Stimulated activated CD8-positive, alpha-beta memory T cell treated with anti-CD3 and anti-CD28 coated beads, Interleukin-12 subunit alpha, Interleukin-12 subunit beta, amount 100 ng/mL, for 24 hours (primary cell): ENCODE measurements around the gene E2F2.
A peak's percentile ranks its signal among the peaks of the same experiment; 100 is the strongest.

Source experiments
- DNase-seq: peaks from one replicate; pipeline ENCODE4 v3.0.0-alpha.2; 2020; ENCODE audit errors: extremely low read depth

Gene E2F2

GRCh38 chr1:23530747-23531561 is at the start of gene E2F2:
Gene E2F2 (minus strand): TSS chr1:23531233. CDS start chr1:23530793, 440 bp downstream.
- peak; percentile 55 for DNase-seq

GRCh38 chr1:23578997-23579363 is 47.9 kb upstream of the E2F2 start:
- no peak for DNase-seq

- DNase-seq = no peak
Observed at GRCh38 chr1:23578311-23578996, 47.4 kb upstream of the E2F2 start.

GRCh38 chr1:23577056-23578004 is 46.3 kb upstream of the E2F2 start:
- DNase-seq = no peak

- DNase-seq = no peak
Observed at GRCh38 chr1:23576338-23577055, 45.5 kb upstream of the E2F2 start.

- DNase-seq = no peak
Observed at GRCh38 chr1:23575226-23575810, 44.3 kb upstream of the E2F2 start.

- no peak for DNase-seq
Observed at GRCh38 chr1:23574265-23574754, 43.3 kb upstream of the E2F2 start.

GRCh38 chr1:23573574-23574182 is 42.6 kb upstream of the E2F2 start:
- DNase-seq = no peak

- no peak for DNase-seq
Observed at GRCh38 chr1:23571465-23571864, 40.4 kb upstream of the E2F2 start.

GRCh38 chr1:23570001-23570691 is 39.1 kb upstream of the E2F2 start:
- no peak for DNase-seq

GRCh38 chr1:23568608-23569383 is 37.8 kb upstream of the E2F2 start:
- DNase-seq = no peak

GRCh38 chr1:23567996-23568607 is 37.1 kb upstream of the E2F2 start:
- no peak for DNase-seq

- no peak for DNase-seq
Observed at GRCh38 chr1:23567629-23567995, 36.6 kb upstream of the E2F2 start.

GRCh38 chr1:23566304-23566703 is 35.3 kb upstream of the E2F2 start:
- no peak for DNase-seq

GRCh38 chr1:23565776-23566175 is 34.7 kb upstream of the E2F2 start:
- DNase-seq = no peak

- DNase-seq = no peak
Observed at GRCh38 chr1:23564529-23565122, 33.6 kb upstream of the E2F2 start.

- DNase-seq = no peak
Observed at GRCh38 chr1:23563755-23564374, 32.8 kb upstream of the E2F2 start.

GRCh38 chr1:23563003-23563402 is 32.0 kb upstream of the E2F2 start:
- DNase-seq = no peak
